B cell (primary cell): Measurements from ENCODE around the gene KSR2. TPM values are rescaled to one million over a fixed set of nuclear protein-coding genes. Genes with fewer than 3 reads are reported as not detected.

ENCODE experiments used
- ATAC-seq: fragments of 200-7000 bp; cut with Tn5 transposase; one replicate; pipeline ENCODE4 v1.10.0; 2021; ENCODE audit warnings: low read depth, mild to moderate bottlenecking, moderate number of reproducible peaks, moderate library complexity
- CTCF ChIA-PET: fragments of 350-600 bp; sonication (Branson Sonifier 250); formaldehyde crosslinking; loops from one replicate; lab custom pipeline; 2021; ENCODE audit warnings: antibody characterized with exemption, inconsistent platforms; lab: Charles Lee
- POLR2A ChIA-PET: fragments of 350-600 bp; sonication (Branson Sonifier 250); formaldehyde crosslinking; loops from one replicate; lab custom pipeline; 2021; ENCODE audit warnings: antibody characterized with exemption; lab: Charles Lee
- DNase-seq: peaks from one replicate; pipeline ENCODE4 v3.0.0; 2013
- H2AFZ ChIP-seq: 2 replicates; pipeline ENCODE4 v1.6.1; 2012; ENCODE audit warnings: mild to moderate bottlenecking, low read depth, low read length; ENCODE audit not compliant: insufficient read depth, poor library complexity, severe bottlenecking
- H3K27ac ChIP-seq, 2 donors: 1 replicate in 1 of 2; 2 replicates in 1 of 2; pipeline ENCODE4 v1.5.1; 2012 to 2013; ENCODE audit warnings: low read length in 2 of 2, mild to moderate bottlenecking in 2 of 2, moderate library complexity in 1 of 2
- H3K27me3 ChIP-seq, 4 experiments: fragments of 200-600 bp in 1 of 4; sonication (generic) in 1 of 4; replicated peaks in 1 of 4; 1 replicate in 2 of 4; 2 replicates in 2 of 4; pipeline versions ENCODE4 v1.6.1 to v1.7.0; 2013 to 2016; ENCODE audit warnings: low read length in 3 of 4, mild to moderate bottlenecking in 2 of 4, mixed read lengths in 1 of 4, moderate library complexity in 1 of 4; ENCODE audit not compliant: insufficient read depth in 4 of 4, control insufficient read depth in 3 of 4; ENCODE audit errors: control extremely low read depth in 1 of 4
- H3K36me3 ChIP-seq, 2 experiments: replicated peaks in 1 of 2; 1 replicate in 1 of 2; 2 replicates in 1 of 2; pipeline versions ENCODE4 v1.6.1 to v1.7.1; 2013; ENCODE audit warnings: low read length in 1 of 2; ENCODE audit not compliant: insufficient read depth in 2 of 2, control insufficient read depth in 1 of 2; ENCODE audit errors: control extremely low read depth in 1 of 2, extremely low read depth in 1 of 2
- H3K4me1 ChIP-seq, 2 donors: fragments of 200-600 bp in 1 of 2; sonication (generic) in 1 of 2; 1 replicate in 1 of 2; 2 replicates in 1 of 2; pipeline versions ENCODE4 v1.5.1 to v1.6.1; 2013 to 2017; ENCODE audit warnings: low read length in 2 of 2; ENCODE audit not compliant: control insufficient read depth in 2 of 2, insufficient read depth in 2 of 2
- H3K4me2 ChIP-seq: replicated peaks from 2 replicates; pipeline ENCODE3; 2012; ENCODE audit warnings: mild to moderate bottlenecking, low read depth, low read length; ENCODE audit not compliant: poor library complexity, severe bottlenecking
- H3K4me3 ChIP-seq, 5 experiments: fragments of 200-600 bp in 1 of 5; sonication (generic) in 1 of 5; 1 replicate in 3 of 5; 2 replicates in 2 of 5; pipeline versions ENCODE4 v1.5.1 to v1.7.0; 2011 to 2016; ENCODE audit warnings: low read length in 4 of 5, mild to moderate bottlenecking in 4 of 5, low read depth in 2 of 5, control low read depth in 1 of 5, moderate library complexity in 1 of 5; ENCODE audit not compliant: insufficient read depth in 1 of 5; ENCODE audit errors: control extremely low read depth in 1 of 5, extremely low read depth in 1 of 5
- H3K79me2 ChIP-seq: fragments of 200-600 bp; sonication (generic); one replicate; pipeline ENCODE4 v1.6.0; 2016; ENCODE audit warnings: low read length; ENCODE audit not compliant: control insufficient read depth, insufficient read depth
- H3K9ac ChIP-seq: fragments of 200-600 bp; sonication (generic); 2 replicates; pipeline ENCODE4 v1.6.1; 2017; ENCODE audit warnings: mild to moderate bottlenecking, low read length, moderate library complexity
- H3K9me3 ChIP-seq, 3 donors: one replicate each; pipeline versions ENCODE4 v1.6.1 to v1.7.1; 2013; ENCODE audit warnings: low read length in 2 of 3; ENCODE audit not compliant: control insufficient read depth in 2 of 3, insufficient read depth in 1 of 3; ENCODE audit errors: control extremely low read depth in 1 of 3
- H4K20me1 ChIP-seq: 2 replicates; pipeline ENCODE4 v1.6.0; 2012; ENCODE audit warnings: mild to moderate bottlenecking, low read length; ENCODE audit not compliant: insufficient read depth, control insufficient read depth, poor library complexity, severe bottlenecking
- H3K27ac Mint-ChIP-seq: one replicate; pipeline ENCODE4 v1.8.0; 2021; ENCODE audit warnings: mixed read lengths
- H3K27me3 Mint-ChIP-seq: one replicate; pipeline ENCODE4 v1.8.0; 2021; ENCODE audit warnings: mixed read lengths
- H3K4me1 Mint-ChIP-seq: one replicate; pipeline ENCODE4 v1.8.0; 2021; ENCODE audit warnings: mixed read lengths
- H3K4me3 Mint-ChIP-seq: one replicate; pipeline ENCODE4 v1.8.0; 2021; ENCODE audit warnings: mixed read lengths
- H3K9me3 Mint-ChIP-seq: one replicate; pipeline ENCODE4 v1.8.0; 2022; ENCODE audit warnings: mixed read lengths; ENCODE audit not compliant: insufficient read depth
- CTCF ChIP-seq: fragments of 200-600 bp; IDR thresholded peaks from one replicate; pipeline ENCODE4 v1.8.0; 2022; ENCODE audit warnings: antibody characterized with exemption, mild to moderate bottlenecking
- EZH2 ChIP-seq: IDR thresholded peaks from 2 replicates; pipeline ENCODE4 v1.6.1; 2012; ENCODE audit warnings: borderline replicate concordance, low read depth, mild to moderate bottlenecking, moderate library complexity, low read length; ENCODE audit not compliant: insufficient read depth, poor library complexity, severe bottlenecking
- WGBS: methylation state at CpG from one replicate; pipeline ENCODE4 v1.1.5; 2013; ENCODE audit warnings: missing lambda C conversion rate; ENCODE audit not compliant: insufficient coverage; 5-methylcytosine and 5-hydroxymethylcytosine counted together
- intact Hi-C: fragments of 100-400 bp; cut with micrococcal nuclease; formaldehyde crosslinking; loops from one replicate; pipeline ENCODE4 v1.10.0; 2022
- polyA plus RNA-seq: library from polyadenylated mRNA; depleted of rRNA; stranded (reverse); fragments of >200 nt; gene quantifications from 2 replicates; pipeline ENCODE4 v1.2.3, GENCODE V29; 2012
- total RNA-seq, 2 donors: library from RNA; stranded (reverse); fragments of 120-200 nt in 1 of 2; gene quantifications; 1 replicate in 1 of 2; 2 replicates in 1 of 2; pipeline versions ENCODE4 v1.2.3 to v1.2.4, GENCODE V29; 2013 to 2022

Gene KSR2
- total and polyA plus RNA-seq, 2 donors (not counting 1 experiment from before 2014, with no cell fraction given), result not detected

GRCh38 chr12:117517219-117517739 is 451.5 kb downstream of the KSR2 start:
- Histone ChIP-seq H3K4me2 (no peak overlapping the region), H3K79me2 (no peaks in the 10 kb centered on the region), H3K4me1 (no peaks in the 10 kb centered on the region), H2AFZ (no peak overlapping the region), H3K4me3 (no peak overlapping the region), H3K36me3 (no peaks in the 10 kb centered on the region), H3K27ac (no peak overlapping the region), H3K9me3 (no peaks in the 10 kb centered on the region), H3K27me3 (peaks cover 0 to 4% (median 1%) of the 10 kb centered on the region in 4 experiments), H4K20me1 (no peaks in the 10 kb centered on the region), H3K9ac (no peak overlapping the region)
- Mint-ChIP-seq H3K4me1 (no peaks in the 10 kb centered on the region), H3K27me3 (peaks cover 3% of the 10 kb centered on the region), H3K27ac (no peak overlapping the region), H3K9me3 (no peaks in the 10 kb centered on the region), H3K4me3 (no peak overlapping the region)
- no peak for ATAC-seq
- 73% methylated on average over 2 of the region's 6 CpGs for WGBS
- ChIA-PET POLR2A (no interaction called here), CTCF (no interaction called here)
- TF ChIP-seq EZH2, result no peak
- no peak for DNase-seq
- intact Hi-C loops, result no loop called here

GRCh38 chr12:117516034-117516433 is 452.8 kb downstream of the KSR2 start:
- DNase-seq (no peak), ATAC-seq (no peak)
- Histone ChIP-seq H3K79me2 (no peaks in the 10 kb centered on the region), H4K20me1 (no peaks in the 10 kb centered on the region), H3K9ac (no peak overlapping the region), H3K27ac (no peak overlapping the region), H3K27me3 (peaks cover 0 to 4% (median 1%) of the 10 kb centered on the region in 4 experiments), H2AFZ (no peak overlapping the region), H3K4me1 (no peaks in the 10 kb centered on the region), H3K4me2 (no peak overlapping the region), H3K4me3 (no peak overlapping the region), H3K9me3 (no peaks in the 10 kb centered on the region), H3K36me3 (no peaks in the 10 kb centered on the region)
- intact Hi-C loops, result no loop called here
- Mint-ChIP-seq H3K27me3 (peaks cover 3% of the 10 kb centered on the region), H3K9me3 (no peaks in the 10 kb centered on the region), H3K4me3 (no peak overlapping the region), H3K4me1 (no peaks in the 10 kb centered on the region), H3K27ac (no peak overlapping the region)
- ChIA-PET CTCF (no interaction called here), POLR2A (no interaction called here)
- 65% methylated on average over 4 of the region's 4 CpGs for WGBS
- TF ChIP-seq EZH2 (no peak), CTCF (no peak)
